SW 1271 (cell line): Measurements from ENCODE around the gene ARHGEF25.
"Not testable (repeated sequence)": the region's sequence is repeated elsewhere in the genome, so short reads cannot be mapped to it uniquely, and the experiment has no call there.

Experiments
- DNase-seq, 2 experiments: peaks; one replicate each; lab custom pipeline; 2025; lab: John Stamatoyannopoulos, UW

Gene ARHGEF25

DNA sequence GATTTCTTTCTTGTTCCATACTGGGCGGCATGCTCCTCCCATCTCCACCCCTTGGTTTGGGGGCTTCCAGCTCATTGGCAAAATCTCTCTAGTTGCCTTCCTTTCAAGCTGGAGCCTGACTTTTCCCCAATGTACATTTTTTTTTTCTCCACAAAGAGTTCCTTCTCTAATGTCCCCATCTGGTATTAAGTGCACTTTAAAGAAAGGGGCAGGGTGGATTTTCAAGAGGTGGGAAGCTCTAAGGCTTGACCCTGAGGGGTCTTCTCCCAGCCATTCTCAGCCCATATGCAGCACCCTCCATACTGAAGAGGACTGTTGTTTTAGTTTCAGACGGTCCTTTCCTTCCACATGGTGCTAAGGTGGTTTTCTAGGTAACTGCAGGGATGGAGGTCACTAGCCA, 26.1 kb upstream of the ARHGEF25 start:
- DNase-seq = no peak

DNA sequence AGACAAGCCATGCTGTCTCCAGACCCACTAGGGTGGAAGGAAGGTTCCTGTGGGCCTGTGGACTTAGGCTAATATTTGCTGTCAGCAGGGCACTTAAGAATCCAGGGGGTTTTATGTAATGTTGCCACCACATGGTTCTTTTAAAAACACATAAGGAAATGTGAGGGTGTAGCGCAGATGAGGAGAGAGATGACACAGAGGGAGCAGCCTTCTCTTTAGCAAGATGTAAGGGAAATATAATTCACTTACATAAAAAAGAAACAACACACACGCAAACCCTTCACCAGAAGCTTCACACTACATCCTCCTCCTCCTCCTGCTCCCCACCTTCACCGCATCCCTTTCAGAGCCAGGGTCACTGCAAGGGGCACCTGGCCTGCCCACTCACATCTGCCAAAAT, 25.1 kb upstream of the ARHGEF25 start:
- no peak for DNase-seq

DNA sequence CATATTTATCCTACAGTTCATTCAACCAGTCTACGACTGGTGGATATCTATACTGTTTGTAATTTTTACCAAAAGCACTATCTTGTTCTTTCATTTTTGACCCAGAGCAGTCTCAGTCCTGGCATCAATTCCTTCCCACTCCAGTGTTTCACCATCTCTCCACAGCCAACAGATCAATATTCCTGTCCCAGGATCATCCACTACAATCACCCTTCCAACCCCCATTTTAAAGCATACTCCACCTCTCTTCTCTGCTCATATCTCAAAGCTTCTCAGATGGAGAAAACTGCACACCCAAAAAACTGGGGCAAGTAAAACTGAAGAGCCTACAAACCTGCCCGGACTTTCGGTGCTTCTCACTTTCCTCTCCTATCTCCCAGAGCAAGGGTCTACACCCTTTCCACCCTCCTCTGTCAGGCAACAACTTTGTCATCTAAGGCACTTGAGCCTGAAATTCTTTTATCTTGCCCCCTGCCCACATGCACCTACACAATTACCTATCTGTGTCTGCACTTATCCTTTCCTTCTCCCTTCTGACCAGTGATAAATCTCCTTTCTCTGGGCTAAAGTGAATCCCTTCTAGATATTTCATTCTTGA, 24.3 kb upstream of the ARHGEF25 start:
- no peak for DNase-seq

DNA sequence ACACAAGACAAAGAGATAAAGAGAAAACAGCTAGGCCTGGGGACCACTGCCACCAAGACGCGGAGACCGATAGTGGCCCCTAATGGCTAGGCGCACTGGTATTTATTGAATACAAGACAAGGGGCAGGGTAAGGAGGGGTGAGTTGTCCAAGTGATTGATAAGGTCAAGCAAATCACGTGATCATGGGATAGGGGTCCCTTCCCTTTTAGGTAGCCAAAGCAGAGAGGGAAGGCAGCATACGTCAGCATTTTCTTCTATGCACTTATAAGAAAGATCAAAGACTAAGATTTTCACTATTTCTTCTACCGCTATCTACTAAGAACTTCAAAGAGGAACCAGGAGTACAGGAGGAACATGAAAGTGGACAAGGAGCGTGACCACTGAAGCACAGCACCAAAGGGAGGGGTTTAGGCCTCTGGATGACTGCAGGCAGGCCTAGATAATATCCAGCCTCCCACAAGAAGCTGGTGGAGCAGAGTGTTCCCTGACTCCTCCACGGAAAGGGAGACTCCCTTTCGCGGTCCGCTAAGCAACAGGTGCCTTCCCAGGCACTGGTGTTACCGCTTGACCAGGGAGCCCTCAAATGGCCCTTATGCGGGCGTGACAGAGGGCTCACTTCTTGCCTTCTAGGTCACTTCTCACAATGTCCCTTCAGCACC, 22.2 kb upstream of the ARHGEF25 start:
- not testable (repeated sequence) for DNase-seq

DNA sequence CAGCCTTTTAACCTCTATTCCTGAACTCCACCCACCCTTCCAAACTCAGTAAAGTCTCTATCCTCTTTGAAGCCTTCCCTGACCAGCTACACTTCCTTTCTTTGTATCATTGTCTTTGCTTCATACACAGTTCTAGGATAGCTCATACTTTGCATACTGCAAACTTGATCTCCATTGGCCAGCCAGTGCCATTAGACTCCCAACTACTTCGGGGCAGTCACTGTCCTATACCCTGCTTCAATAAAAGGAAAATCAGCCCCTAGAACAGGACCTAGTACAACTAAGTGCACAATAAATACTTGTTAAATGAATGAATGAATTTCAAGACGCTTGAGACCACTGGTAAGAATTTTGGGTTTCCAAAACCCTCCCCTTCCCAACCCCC, 20.8 kb upstream of the ARHGEF25 start:
- DNase-seq = no peak

DNA sequence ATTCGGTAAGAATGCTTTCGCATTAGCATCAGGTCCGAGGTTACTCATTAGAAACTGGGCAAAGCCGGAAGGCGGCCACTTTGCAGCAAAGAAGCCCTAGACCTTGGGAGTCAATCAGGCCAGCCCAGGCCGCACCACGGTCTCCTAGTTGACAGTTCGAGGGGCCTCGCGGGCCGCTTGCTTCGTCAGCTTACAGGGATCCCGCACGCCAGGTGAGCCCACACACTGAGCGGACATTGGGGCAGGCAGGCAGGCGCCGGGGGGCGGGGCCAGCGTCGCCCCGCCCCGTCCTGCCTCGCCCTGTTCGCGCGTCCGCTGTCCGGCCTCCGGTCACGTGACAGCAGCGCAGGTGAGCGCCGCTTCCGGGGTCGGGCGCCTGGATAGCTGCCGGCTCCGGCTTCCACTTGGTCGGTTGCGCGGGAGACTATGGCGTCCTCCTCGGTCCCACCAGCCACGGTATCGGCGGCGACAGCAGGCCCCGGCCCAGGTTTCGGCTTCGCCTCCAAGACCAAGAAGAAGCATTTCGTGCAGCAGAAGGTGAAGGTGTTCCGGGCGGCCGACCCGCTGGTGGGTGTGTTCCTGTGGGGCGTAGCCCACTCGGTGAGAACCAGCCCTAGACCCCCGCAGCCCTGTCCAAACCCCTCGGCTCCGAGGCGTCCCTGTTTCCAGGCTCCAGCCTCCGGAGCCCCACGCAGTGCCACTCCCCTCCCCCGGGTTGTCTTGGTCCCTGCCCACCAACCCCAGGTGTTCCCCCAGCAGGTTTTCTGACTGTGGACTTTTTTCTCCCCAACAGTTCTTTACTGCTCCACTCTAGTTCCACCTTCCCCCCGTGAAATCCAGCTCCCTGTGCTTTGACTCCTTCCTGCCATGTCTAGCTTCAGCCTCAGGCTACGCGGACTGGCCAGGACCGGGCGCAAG, 20.1 kb upstream of the ARHGEF25 start, which contains the start of gene PIP4K2C:
Gene PIP4K2C, plus strand, starts transcription at position 329 of the 918 bp plus-strand sequence. Its CDS starts 98 bp downstream, at position 427.
- DNase-seq = peak in 1 of 2 experiments; percentile 63

DNA sequence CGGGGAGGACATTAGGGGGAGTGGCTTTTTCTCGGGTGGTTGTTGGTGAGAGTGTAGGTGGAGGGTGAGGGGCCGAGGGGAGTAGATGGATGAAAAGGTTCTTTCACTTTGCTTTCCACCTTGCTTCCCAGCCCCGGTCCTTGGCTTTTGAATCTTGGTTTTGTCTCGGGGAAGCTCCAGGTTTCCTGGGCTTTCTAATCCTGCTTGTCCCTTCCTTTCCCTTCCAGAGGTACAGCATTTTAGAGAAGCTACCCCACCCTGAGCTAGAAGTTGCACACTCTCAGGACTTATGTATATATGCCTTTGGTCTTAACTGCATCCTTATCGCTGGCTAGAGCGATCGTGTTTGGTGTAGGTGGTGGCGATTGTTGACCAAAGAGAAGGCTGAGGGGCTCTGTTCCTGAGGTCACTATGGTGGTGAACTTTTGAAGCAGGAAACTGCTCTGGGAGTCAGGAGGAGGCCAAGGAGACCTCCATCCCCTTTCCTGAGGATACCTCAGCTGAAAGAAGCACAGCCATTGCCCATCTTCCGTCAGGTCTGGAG, 19.4 kb upstream of the ARHGEF25 start:
- DNase-seq = no peak

DNA sequence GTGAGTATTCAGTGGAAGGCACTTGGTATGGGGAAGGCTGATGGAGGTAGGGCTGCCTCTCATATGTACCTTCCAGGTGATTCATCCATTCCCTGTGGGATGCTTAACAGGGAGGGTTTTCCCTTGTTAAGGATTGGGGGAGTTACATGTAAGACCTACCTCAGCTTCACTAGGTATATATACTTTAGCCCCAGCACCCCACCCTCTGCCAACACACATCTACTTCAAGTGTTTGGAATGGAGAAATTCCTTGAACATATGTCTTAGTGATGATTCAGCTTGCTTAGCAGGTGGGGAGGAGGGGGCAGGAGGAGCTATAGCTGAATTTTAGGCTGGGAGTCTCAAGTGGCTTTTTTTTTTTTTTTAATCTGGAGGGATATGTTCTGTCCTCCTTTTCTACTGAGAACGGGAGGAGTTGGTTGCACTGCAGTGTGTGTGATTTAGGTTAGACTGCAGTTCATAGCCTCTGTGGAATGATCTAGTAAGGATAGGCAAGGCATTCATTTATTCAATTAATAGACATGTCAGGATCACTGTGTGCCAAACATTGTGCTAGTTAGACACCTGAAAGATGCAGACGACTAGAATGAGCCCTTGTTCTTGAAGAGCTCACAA, 18.6 kb upstream of the ARHGEF25 start:
- no peak for DNase-seq

DNA sequence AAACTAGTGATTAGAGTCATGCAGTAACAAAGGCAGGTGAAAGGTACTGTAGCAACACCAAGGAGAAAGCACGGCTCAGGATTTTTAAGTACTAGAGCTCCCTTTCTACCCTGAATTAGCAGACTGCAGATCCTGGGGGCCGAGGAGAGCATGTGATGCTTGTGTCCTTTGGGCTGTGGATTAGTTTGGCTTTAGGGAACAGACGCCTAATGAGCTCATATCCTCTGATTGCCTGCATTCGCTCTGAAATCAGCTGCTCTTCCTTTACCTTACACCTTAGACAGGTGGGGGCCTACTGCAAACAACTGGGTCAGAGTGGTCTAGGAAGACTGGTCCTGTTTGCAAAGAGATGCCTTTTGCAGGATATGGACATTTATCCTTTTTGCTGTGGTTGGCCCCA, 18.0 kb upstream of the ARHGEF25 start:
- no peak for DNase-seq

DNA sequence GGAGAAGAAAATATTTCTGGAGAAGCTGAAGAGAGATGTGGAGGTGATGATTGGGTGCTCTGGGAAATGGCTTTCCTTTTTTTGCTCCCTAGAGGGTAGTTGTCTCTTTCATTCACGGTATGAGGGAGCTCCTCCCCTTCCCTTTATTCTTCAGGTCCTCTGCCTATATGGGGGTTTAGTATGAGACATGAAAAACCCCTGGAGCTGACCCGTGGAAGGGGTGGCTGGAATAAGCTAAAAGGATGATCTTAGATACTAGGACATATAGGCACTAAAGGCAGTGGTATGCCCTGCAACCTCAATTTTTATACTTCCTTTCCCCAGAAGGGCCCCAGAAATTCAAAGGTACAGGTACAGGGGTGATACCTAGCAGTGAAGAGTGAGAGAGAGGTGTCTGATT, 10.8 kb upstream of the ARHGEF25 start:
- DNase-seq = no peak

DNA sequence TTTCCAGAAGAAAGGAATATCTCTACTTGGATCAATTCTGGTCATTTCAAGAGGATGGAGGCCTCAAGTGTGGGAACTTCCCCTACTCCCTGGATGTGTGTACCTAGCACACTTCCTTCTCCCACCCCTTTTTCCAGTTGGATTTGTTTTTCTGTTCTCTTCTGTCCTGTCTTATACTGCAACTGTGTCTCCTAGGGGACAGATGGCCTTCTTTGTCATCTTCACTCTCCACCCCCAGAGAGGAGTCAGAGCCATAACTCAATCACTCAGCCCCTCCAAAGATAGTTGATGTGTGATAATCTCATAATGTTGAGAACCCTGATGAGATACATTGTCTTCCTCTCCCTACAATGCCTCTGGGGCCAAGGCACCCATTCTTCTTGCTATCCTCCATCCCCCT, 8.7 kb upstream of the ARHGEF25 start:
- DNase-seq = no peak

DNA sequence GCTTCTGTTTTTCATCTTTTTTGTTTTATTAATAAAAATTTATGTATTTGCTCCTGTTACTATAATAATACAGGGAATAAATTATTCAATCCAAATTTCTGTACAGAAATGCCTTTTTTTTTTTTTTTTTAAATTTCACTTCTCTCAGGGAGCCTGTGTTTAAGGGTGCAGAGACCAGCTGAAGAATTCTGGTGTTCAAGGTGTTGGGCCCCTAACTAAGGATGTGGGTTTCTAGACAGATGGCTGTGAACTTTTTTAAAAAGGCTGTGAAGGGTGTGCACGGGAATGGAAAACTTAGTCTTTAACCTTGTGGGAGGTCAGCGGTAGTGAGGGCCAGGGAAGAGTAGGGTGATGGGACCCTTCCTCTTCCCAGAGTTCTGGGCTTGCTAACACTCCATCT, 7.9 kb upstream of the ARHGEF25 start:
- DNase-seq = no peak

DNA sequence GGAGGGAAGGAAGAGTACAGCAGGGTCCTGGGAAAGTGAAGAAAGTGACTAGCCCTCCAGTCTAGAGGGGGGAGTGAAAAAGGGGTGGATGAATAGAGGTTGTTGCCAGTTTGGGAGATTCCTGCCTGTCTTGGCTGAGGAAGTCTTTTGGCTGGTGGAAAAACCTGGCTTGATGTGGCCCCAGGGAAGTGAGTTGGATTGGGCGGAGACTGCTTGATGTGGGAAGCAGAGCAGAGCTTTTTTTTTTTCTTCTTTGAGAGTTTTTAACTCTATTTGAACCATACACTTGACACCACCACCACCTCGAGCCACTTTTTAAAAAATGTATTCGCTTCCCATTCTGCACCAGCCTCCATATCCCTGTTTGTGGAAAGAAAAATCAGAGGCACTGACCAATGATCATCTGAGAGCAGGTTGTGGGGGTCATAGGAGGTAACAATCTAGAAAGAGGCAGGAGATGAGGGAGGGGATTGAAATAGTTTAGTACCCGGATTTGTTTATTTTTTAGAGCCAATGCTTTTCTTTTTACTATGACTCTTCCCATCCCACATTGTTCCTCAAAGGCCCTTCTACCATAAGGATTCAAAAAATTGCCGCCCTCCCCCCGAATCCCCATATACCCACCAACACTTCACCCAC, 7.3 kb upstream of the ARHGEF25 start:
- no peak for DNase-seq

DNA sequence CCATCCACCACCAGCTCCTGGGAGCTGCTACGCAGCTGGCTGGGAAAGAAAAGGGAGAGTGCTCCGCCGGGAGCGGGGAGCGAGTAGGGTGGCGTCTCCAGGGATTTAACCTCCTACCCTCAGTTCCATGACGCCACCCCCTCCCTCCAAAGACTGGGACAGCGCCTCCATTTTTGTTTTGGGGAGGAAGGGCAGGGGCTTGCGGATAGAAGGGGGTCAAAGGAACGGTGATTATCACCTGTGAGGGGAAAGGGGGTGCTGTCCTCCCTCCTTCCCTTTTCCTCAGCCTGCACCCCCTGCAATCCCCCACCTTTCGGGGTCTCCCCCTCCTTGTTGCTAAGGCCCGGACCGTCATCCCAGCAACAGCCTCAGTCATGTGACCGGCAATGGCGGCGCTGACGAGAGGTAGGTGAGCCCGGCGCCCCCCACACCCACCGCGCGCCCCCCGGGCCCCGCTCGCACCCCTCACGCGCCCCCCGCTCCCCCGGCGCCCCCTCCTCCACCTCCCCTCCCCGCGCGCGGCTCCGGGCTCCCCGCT, 6.7 kb upstream of the ARHGEF25 start, which contains the start of gene DTX3:
Gene DTX3, plus strand, starts transcription at position 371 of the 538 bp plus-strand sequence. CDS start 1,694 bp downstream, outside the sequence.
- peak in 1 of 2 experiments; percentile 28 for DNase-seq

DNA sequence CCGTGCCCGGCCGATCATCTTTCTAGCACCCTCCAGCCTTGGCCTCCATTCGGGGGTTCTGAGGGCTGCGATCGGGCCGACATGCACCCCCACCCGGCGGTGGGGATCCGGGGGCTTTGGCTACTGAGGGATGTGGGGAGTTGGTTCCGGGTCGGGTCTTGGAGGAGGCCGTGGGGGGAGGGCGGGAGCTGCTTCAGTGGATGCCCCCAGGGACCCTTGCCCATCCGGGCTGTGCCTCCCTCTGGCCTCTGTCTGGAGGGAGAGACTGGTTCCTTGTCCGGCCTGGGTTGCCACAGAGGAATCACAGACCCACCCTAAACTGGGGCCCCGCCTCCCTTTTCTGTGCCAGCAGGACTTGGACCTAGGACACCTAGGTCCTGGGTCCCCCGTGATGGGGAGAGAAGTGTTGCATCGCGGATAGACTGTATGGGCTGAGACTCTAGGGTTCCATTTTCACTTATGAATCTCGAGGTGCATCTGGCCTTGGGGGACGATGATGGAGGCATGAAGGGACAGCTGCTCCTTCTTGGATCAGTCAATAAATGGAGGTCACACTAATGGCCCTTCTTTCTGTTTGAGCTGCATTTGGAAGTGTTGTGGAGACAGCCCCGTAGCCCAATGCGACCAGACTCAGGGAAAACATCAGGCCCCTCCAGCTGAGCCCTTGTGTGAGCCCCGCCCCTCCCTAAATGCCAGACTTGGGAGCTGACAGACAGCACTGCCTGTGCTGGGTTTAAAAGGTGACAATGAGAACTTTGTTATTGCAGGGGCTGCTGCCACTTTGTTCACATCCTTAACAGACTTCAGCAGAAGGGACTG, 6.0 kb upstream of the ARHGEF25 start:
- DNase-seq = peak in 1 of 2 experiments; percentile 8

DNA sequence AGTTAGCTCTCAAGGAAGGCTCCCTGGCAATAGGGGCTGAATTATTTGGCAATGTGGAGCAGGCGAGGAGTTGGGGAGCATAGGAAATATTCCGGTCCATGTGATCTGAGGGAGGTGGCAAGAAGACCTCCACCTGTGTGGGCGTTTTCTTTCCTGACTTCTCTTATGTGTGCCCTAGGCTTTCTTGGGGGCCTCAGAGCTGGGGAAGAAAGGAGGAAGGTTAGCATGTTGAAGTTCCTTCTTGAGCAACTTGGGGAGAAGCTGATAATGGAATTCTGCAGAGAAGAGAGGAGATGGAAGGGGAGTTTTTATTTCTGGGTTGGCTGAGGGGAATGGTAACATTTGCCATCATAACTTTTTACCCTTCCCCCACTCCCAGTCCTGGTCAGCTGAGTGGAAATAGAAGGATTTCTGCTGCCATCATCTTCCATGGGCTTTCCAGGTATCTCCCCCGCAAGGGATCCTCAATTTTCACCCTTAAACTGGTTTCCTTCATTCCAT, 5.4 kb upstream of the ARHGEF25 start:
- DNase-seq = no peak

DNA sequence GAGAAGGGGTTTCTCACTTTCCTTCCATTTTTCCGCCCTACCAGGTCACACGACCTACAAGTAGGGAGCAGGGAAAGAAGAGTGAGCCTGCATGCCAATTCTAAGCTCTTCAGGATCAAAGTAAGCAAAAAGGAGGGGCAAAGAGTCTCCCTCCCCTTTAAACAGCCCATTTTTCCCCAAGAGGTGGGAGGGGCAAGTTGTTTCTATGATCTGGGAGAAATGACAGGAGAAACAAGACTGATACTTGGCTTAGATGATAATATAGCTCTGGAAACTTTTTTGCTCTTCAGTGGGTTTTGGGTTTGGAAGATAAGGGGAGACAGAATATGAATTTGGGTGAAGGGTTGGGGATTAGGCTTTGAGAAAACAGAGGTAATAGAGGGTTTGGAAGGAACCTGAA, 4.8 kb upstream of the ARHGEF25 start:
- DNase-seq = no peak

DNA sequence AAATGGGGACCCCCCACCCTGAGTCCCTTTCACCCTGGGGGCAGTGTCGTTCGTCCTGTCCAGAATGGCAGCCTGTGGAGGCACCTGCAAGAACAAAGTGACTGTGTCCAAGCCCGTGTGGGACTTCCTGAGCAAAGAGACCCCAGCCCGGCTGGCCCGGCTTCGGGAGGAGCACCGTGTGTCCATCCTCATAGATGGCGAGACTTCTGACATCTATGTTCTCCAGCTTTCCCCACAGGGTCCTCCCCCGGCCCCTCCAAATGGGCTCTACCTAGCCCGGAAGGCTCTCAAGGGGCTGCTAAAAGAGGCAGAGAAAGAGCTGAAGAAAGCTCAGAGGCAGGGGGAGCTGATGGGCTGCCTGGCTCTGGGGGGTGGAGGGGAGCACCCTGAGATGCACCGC, 4.4 kb upstream of the ARHGEF25 start:
- no peak for DNase-seq

DNA sequence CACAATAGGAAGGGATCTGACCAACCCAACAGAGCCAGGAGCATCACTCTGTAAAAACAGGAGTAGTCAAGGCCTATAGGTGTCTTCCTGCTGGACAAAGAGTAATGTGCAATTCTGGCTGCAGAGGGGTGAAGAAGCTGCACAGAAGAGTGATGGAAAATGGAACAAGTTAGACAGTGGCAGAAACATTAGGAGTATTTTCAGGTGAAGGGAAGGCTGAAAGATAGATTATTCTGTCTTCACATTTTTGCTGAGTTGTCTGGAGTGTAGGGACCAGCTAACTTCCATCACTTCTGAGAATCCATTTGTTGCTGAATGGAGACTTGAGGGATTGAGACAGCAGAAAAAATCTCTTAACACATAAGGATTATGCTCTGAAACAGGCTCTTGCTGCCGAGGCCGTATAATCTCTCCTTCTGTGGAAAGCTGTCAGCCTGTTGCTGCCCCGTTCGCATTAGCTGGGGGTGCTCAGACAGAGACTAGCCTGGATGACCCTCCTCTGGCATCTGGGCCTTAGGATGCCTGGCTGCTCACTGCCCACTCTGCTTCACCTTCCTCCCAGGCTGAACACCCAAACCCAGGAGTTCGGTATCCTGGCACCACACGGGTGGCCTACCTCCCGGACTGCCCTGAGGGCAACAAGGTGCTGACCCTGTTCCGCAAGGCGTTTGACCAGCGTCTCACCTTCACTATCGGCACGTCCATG, 3.1 kb upstream of the ARHGEF25 start:
- DNase-seq = no peak
